Renal cortical epithelial cell (primary cell): Measurements from ENCODE around the gene MSI2. TPM values are rescaled to one million over a fixed set of nuclear protein-coding genes. Genes with fewer than 3 reads are reported as not detected.

Experiments
- DNase-seq: peaks from one replicate; pipeline ENCODE4 v3.0.0-alpha.2; 2011; ENCODE audit warnings: low read depth
- total RNA-seq: library from RNA; depleted of rRNA; stranded (reverse); fragments of >200 nt; gene quantifications from 2 replicates; pipeline ENCODE4 v1.2.3, GENCODE V29; 2014

The MSI2 gene
- total RNA-seq, 1 donor from 2014 or later: 90.2 TPM

GRCh38 chr17:57574040-57574513 lies 317.8 kb downstream of the MSI2 start:
- DNase-seq: no peak

DNA sequence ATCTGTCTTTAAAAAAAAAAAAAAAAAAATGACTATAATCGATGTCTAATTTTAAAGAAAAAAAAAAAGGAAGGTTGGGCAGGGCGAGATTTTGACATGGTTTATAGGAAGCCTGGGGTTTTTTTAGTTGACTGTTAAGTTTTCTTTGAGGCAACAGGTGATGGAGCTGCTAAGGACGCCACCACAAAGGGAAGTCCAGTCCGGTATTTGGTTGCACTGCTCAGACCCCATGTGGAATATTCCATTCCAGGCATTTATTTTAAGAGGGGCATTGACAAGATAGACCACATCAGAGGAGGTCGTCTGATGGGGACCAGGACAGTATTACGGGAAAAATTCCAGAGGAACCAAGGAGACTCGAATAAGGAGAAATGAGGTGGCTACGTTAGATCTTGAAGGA lies 320.4 kb downstream of the MSI2 start:
- DNase-seq: no peak

DNA sequence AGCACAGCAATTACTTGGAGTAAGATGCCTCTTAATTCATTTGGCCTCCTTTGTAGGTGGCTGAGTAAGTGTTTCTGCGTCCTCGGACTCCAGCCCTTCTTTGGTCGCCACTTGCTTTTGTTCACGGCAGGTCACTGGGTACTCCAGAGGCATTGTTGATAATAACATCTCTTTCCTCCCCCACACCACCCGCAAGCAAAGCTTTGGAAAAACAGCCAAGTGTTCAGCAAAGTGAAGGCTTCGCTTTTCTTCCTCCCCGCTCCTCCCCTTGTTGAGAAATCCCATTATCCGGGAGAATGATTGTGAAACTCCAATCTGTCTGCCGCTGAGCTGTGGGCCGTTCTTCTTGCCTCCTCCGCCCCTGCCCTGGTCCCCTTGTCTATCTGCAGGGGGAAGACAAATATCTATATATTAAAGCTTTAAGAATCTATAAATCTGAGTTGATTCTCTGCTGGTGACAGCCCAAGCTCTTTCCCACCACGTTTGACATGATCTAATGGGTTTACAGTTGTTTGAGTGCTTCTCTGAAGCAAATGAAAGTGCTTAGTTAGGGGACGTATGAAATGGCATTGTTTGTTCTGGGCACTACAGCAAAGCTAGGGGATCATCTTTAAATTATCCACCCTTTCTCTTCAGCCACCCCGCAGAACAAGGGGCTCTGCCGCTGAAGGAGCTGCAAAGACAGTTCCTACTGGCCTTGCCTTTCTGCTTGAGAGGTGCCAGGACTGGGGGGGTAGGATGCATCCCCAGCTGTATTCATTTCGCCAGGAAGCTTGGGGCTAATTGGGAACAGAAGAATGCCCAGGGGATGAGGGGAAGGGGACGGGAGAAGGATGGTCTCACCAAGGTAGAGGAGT lies 321.7 kb downstream of the MSI2 start:
- DNase-seq: peak; percentile 74

DNA sequence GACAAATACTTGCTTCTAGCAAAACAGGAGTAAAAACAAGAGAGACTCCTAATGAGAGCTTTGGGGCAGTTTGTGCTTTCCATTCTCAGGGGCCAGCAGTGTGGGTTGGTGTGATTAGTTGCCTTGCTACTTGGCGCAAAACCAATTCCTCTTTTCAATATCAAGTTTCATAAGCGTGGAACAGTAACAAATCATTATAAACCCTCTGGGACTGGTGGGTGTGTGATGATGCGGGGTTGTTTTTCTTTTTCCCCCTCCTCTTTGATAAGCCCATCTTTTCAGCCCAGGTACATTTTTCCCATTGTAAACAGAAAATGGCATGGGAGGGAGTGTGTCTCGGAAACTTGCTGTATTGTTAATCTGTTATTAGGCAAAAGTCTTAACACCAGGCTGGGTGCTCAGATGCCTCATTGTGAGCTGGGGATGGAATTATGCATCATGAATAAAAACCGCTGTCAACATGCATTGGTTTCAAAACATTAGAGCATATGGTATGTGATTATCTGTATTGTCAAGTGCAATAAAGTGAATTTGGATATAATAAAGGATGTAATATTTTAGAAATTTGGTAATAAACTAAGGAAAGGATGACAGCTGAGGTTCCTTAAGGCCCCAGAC lies 322.4 kb downstream of the MSI2 start:
- DNase-seq: no peak

- DNase-seq: no peak
These were observed 322.9 kb downstream of the MSI2 start for GRCh38 chr17:57579245-57579644.

DNA sequence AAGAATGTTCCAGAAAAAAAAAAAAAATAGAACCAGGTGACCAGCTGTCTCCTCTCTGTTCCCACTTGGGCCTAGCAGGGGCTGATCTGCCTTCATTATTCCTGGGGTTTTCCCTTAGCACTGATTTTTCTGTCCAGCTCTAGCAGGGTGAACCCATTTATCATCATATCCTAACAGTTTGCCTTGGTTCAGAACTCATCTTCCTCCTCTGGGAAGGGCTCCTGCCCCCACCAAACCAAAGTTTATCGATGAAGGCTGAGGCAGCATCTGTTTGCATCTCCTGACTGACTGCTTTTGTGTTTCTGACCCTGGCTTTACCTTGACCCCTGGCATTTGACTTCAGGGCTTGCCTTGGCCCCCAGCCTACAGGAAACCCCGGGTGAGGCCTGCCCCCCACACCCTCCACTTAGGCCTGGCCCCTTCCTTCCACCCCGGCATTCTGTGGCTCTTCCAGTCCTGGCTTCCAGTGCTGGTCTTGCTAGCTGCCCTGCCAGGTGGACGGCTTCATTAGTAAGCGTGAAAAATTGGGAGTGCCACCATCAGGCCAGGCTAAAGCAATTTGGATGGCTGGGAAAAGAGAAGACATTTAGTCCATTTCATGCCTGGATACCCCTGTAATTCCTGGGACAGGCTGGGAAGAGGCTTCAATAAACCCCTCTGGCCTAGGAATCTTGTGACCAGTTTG lies 323.9 kb downstream of the MSI2 start:
- DNase-seq: no peak

DNA sequence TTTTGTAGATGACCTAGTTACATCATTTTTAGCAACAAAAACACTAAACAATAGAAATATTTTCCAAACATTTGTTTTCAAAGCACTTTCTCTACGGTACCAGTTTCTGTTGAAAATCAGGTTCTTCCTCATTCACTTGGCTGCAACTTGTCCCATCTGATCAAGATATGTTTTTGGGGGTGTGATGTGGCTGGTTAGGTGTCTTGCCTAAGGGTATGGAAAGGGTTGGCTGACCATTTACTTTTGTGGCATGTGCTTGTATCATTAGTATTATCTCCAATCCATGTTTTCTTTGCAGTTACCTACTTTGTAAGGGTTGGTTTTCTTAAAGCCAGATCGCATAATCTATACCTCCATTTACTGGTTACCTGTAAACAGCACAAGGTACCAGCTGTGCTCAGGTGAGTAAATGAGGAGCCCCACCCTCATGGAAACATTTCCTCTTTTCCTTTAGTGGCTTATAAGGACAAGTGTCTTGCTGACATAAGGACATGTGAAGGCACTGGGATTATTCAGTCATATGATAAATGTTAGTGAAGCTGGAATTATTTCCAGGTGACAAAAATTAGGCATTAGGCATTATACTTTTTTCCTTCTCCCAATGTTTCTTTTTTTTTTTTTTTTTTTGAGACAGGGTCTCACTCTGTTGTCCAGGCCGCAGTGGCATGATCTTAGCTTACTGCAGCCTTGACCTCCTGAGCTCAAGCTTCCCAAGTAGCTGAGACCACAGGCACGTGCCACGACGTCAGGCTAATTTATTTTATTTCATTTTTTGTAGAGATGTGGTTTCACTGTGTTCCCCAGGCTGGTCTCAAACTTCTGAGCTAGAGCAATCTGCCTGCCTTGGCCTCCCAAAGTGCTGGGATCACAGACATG lies 326.8 kb downstream of the MSI2 start:
- DNase-seq: no peak

- no peak for DNase-seq
These were observed 327.8 kb downstream of the MSI2 start for GRCh38 chr17:57584050-57584551.

DNA sequence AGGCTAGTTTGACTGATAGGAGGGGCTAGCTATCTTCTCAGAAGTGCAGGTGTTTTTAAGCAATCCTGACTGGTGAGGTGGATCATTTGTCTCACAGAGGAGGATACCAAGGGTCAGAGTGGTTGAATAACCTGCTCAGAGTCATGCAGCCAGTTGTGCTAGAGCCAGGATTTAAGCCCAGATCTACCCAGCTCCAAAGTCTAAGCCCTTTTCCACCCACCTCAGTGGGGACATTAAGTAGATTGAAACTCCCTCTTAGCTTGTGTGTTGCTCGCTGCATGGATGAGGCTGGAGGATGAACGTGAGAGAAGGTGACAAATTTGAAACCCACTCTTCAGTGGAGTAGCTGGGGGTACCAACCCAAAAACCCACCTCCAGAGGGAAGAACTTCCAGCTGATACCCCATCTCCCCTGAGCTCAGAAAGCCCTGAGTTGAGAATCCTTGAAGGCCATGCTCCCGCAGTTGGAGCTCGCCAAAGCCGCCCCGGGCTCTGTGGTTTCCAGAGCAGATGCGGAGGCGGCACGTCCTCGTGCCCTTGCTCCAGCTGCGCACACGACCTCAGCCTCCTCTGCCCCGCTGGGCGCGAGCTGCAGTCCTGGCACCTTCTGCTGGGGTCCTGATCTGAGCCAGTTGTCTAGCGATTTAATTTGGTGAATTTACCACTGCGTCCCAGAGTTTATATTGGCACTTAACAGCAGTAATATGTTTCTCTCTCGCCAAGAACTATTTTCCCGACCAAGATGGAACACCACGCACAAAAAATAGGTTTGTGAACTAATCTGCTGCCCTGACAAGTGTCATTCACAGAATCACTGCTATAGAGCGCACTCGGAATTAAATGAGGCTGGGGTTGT lies 329.2 kb downstream of the MSI2 start:
- no peak for DNase-seq

- DNase-seq: no peak
These were observed 329.9 kb downstream of the MSI2 start for GRCh38 chr17:57586196-57586740.

DNA sequence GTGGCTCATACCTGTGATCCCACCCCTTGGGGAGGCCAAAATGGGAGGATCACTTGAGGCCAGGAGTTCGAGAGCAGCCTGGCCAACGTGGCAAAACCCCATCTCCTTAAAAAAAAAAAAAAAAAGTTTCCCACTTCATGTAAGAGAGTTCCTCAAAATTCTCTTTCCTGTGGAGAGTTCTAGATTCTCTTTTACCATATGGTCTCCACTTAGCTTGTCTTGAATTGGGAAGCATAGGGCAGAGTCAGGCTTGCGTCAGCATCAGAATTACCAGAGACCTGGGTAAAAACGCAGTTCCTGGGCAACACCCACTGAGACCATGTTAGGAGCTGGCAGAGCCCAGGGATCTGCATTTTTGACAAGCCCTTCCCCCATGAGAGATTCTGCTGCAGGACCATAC lies 330.4 kb downstream of the MSI2 start:
- no peak for DNase-seq

DNA sequence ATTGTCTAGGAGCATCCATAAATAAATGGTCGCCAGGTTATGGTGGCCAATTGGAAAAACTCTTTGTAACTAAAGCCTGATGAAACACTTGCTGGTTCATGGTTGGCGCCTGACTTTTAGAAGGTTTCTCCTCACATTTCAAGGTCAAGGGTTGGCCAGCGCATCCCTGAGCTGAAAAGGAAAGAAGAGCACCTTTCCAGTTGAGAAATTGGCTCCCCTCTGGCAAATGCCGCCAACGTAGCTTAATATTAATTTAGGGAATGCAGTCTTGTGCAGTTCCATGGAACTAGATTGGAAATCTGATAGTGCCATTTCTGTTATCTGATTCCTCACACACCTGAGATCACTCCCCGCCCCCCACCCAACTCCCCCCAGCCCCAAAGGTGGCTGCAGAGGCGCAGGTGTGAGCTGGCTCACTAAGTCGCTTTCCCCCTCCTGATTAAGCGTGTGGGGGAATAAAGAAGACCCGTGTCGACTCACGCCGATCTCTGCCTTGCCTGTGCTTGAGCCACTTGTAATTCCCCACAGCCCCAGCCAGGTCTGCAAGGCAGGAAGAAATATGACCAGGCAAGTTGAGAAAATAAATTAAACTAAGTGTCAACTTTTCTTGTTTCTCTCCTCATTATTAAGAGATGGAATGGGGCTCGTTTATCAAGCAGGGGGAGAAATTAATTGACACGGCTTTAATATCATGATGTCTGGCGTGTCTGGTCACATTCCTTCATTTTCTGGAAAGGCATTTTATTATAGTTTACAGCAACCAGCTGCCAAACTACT lies 331.1 kb downstream of the MSI2 start:
- no peak for DNase-seq

DNA sequence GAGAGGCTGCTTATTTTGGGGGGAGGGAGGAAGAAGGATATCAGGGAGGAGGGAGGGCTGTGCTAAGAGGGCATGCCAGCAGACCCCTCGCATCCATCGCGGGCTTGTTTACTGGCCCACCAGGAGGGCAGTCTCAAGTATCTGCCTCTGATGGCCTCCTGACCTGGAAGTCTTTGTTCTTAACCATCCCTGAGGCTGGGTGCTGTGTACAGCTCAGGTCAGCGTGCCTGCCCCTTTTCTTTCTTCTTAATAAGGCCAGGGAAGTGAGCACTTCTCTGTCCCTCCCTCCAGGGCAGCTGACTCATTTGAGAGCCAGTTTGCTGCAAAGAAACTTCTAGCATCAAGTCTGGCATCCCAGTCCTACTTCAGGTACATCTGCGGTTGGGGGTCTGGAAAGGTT lies 331.8 kb downstream of the MSI2 start:
- DNase-seq: no peak

GRCh38 chr17:57589151-57590034 lies 333.1 kb downstream of the MSI2 start:
- DNase-seq: peak; percentile 61

DNA sequence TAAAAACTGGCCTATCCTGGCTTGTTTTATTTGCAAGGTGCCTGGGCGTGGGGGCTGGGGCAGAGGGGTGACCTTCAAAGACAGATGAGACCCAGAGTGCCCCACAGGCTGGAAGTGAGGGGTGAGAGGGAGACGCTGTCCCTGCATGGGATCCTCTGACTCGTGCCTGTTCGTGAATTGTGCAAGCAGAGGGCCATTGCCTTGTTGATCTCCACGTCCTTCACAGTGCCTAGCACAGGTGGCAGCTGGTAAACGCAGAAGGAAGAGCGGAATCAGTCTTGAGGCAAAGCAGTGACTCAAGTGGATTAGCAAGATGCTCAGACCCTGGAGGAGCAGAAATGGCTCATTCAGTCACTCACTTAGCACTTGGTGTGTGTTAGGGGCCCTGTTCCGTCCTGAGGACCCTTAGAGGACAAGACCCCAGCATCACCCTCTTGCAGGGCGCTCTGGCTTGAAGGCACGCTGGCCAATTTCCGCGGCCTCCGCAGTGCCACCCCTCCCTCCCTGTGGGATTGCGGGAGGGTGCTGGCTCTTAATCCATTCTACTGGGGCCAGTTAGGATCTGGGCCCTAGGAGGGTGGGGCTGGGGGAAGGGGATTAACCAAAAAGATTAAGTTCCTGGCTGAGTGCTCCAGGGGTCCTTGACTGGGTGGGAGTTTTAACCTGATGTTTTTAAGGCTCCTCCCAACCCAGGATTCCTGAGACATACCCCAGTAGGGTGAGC lies 337.6 kb downstream of the MSI2 start:
- no peak for DNase-seq

DNA sequence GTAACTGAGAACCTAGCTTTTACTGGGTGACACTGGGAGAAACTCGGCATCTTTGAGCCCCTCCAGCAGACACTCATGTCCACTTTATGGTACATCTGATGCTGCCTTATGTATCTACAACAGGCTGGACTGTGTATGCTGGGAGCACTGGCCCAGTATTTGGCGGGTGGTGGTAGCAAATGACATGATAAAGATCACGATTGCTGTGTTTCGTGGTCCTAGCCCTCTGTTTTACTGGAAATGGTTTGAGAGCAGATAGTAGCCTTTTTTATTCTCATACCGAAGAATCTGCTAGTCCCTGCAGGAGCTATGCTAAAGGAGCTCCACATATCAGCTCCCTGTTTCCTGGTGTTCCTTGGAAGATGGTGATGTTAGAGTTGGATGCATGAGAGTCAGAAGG lies 338.4 kb downstream of the MSI2 start:
- no peak for DNase-seq

DNA sequence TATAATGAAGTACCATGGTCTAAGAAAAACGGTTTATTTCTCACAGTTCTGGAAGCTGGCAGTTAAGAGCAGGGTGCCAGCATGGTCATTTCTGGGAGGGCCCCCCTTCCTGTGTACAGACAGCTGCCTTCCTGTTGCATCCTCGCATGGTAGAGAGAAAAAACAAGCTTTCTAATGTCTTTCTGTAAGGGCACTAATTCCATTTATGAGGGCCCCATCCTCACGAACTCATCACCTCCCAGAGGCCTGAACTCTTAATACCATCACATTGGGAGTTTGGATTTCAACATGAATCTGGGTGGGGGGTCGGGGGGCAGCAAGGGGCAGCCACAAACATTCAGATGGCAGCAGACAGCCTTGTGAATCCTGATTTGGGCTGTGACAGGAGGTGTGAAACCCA lies 339.1 kb downstream of the MSI2 start:
- no peak for DNase-seq
